Measurements from ENCODE around the gene BRSK1.

- TF ChIP-seq CTCF (IDR thresholded peaks at IDR 0.05) (no peak), POLR2A (IDR thresholded peaks at IDR 0.05) (no peak), POLR2AphosphoS5 (IDR thresholded peaks at IDR 0.05) (no peak)
Measured at GRCh38 chr19:55270172-55270942, 13.4 kb upstream of the BRSK1 start.
